Keratinocyte (primary cell): ENCODE measurements around the gene SIX1.

ENCODE experiments used
- EZH2 ChIP-seq: IDR thresholded peaks from one replicate; pipeline ENCODE4 v1.6.1; 2012; ENCODE audit warnings: inconsistent platforms, mild to moderate bottlenecking, low read length, moderate library complexity
- TF ChIP-seq, protein P1 (sequence below), 3 experiments: IDR thresholded peaks in 1 of 3; conservative IDR thresholded peaks in 1 of 3; optimal IDR thresholded peaks in 1 of 3; 2 replicates in 2 of 3; 3 replicates in 1 of 3; pipeline versions ENCODE3 to v1.5.1; 2011; ENCODE audit warnings: low read length in 3 of 3, mild to moderate bottlenecking in 3 of 3, moderate library complexity in 2 of 3, control low read depth in 1 of 3, inconsistent platforms in 1 of 3; ENCODE audit not compliant: insufficient read depth in 2 of 3; ENCODE audit errors: extremely low read depth in 1 of 3

DNA sequence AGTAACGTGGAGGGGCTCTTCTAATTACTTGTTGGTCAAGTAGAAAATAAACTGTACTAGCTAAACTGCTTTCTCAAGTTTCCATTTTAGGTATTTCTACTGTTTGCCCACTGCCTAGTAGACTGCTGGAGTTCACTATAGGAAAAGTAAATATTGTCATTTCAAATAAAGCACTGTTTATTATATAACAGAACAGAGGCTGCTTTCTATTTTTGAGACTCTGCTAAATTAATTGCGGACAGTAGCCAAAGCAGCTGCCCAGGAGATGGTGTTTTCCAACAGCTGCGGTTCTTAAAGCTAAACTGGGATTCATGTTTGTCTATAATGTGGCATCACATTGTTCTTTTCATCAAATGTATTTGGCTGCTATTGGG is 15.9 kb upstream of the SIX1 start:
- no peak for TF ChIP-seq EZH2
- TF ChIP-seq, protein P1, sequence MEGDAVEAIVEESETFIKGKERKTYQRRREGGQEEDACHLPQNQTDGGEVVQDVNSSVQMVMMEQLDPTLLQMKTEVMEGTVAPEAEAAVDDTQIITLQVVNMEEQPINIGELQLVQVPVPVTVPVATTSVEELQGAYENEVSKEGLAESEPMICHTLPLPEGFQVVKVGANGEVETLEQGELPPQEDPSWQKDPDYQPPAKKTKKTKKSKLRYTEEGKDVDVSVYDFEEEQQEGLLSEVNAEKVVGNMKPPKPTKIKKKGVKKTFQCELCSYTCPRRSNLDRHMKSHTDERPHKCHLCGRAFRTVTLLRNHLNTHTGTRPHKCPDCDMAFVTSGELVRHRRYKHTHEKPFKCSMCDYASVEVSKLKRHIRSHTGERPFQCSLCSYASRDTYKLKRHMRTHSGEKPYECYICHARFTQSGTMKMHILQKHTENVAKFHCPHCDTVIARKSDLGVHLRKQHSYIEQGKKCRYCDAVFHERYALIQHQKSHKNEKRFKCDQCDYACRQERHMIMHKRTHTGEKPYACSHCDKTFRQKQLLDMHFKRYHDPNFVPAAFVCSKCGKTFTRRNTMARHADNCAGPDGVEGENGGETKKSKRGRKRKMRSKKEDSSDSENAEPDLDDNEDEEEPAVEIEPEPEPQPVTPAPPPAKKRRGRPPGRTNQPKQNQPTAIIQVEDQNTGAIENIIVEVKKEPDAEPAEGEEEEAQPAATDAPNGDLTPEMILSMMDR (optimal IDR thresholded peaks at IDR 0.05 in 1 of 3, IDR thresholded peaks at IDR 0.05 in 1 of 3, conservative IDR thresholded peaks at IDR 0.05 in 1 of 3; ENCODE audit: extremely low read depth in 1 of 3, insufficient read depth in 2 of 3, low read length in 3 of 3): no peak
